H1 (cell line): ENCODE measurements around the gene RAPGEF5. TPM values are rescaled to one million over a fixed set of nuclear protein-coding genes. Genes with fewer than 3 reads are reported as not detected.

Experiments
- CTCF ChIA-PET: fragments of 300-600 bp; sonication (Branson Sonifier 250); formaldehyde crosslinking; loops from one replicate; lab custom pipeline; 2021; ENCODE audit not compliant: partially characterized antibody; lab: Charles Lee
- POLR2A ChIA-PET: fragments of 300-600 bp; sonication (Branson Sonifier 250); formaldehyde crosslinking; loops from one replicate; lab custom pipeline; 2021; ENCODE audit warnings: inconsistent platforms; ENCODE audit not compliant: partially characterized antibody; lab: Charles Lee
- DNase-seq, 2 experiments: peaks; one replicate each; pipeline versions ENCODE4 v3.0.0 to v3.0.0-alpha.2; 2010 to 2022; ENCODE audit warnings: low spot score in 2 of 2, low read depth in 1 of 2, mixed read lengths in 1 of 2
- FAIRE-seq: peaks from 2 replicates; lab custom pipeline; 2011; peaks lifted over from hg19 to GRCh38; lab: Jason Lieb, UNC
- H2AFZ ChIP-seq: 2 replicates; pipeline ENCODE4 v1.8.1; 2012; ENCODE audit warnings: low read length, inconsistent platforms
- H2AK5ac ChIP-seq: 2 replicates; pipeline ENCODE4 v1.6.1; 2013; ENCODE audit warnings: low read depth, low read length
- H2BK120ac ChIP-seq: replicated peaks from 2 replicates; pipeline ENCODE3; 2013; ENCODE audit warnings: low read depth, low read length, inconsistent platforms
- H2BK12ac ChIP-seq: 2 replicates; pipeline ENCODE4 v1.6.1; 2013; ENCODE audit warnings: low read depth, low read length
- H2BK15ac ChIP-seq: 2 replicates; pipeline ENCODE4 v1.6.1; 2013; ENCODE audit warnings: low read length
- H2BK20ac ChIP-seq: 2 replicates; pipeline ENCODE4 v1.6.1; 2013; ENCODE audit warnings: low read length
- H2BK5ac ChIP-seq: 2 replicates; pipeline ENCODE4 v1.6.1; 2013; ENCODE audit warnings: low read depth, low read length
- H3K14ac ChIP-seq: 2 replicates; pipeline ENCODE4 v1.6.1; 2013; ENCODE audit warnings: inconsistent platforms; ENCODE audit not compliant: insufficient read length
- H3K18ac ChIP-seq: 2 replicates; pipeline ENCODE4 v1.6.1; 2013; ENCODE audit warnings: low read length; ENCODE audit errors: extremely low read depth
- H3K23ac ChIP-seq: 2 replicates; pipeline ENCODE4 v1.6.1; 2013; ENCODE audit warnings: inconsistent platforms; ENCODE audit not compliant: insufficient read length
- H3K23me2 ChIP-seq: 2 replicates; pipeline ENCODE4 v1.6.1; 2013; ENCODE audit warnings: low read depth, low read length
- H3K27ac ChIP-seq: 2 replicates; pipeline ENCODE4 v1.6.1; 2011; ENCODE audit warnings: low read depth, low read length, inconsistent platforms
- H3K27me3 ChIP-seq, 4 experiments: replicated peaks in 1 of 4; 1 replicate in 1 of 4; 2 replicates in 3 of 4; pipeline versions ENCODE4 v1.6.1 to v1.8.1; 2011 to 2013; ENCODE audit warnings: low read length in 3 of 4, mild to moderate bottlenecking in 3 of 4, inconsistent platforms in 2 of 4, mixed read lengths in 2 of 4, moderate library complexity in 1 of 4; ENCODE audit not compliant: control insufficient read depth in 3 of 4, insufficient read depth in 3 of 4; ENCODE audit errors: extremely low read depth in 1 of 4
- H3K36me3 ChIP-seq, 4 experiments: 2 replicates each; pipeline versions ENCODE4 v1.6.1 to v1.8.1; 2011 to 2013; ENCODE audit warnings: mild to moderate bottlenecking in 4 of 4, low read length in 3 of 4, moderate library complexity in 2 of 4, control low read depth in 1 of 4, inconsistent platforms in 1 of 4; ENCODE audit not compliant: insufficient read depth in 4 of 4, control insufficient read depth in 2 of 4
- H3K4ac ChIP-seq: replicated peaks from 2 replicates; pipeline ENCODE3; 2013; ENCODE audit warnings: low read length, low read depth, mixed read lengths, inconsistent platforms; ENCODE audit not compliant: insufficient read length
- H3K4me1 ChIP-seq, 4 experiments: replicated peaks in 1 of 4; 1 replicate in 1 of 4; 2 replicates in 3 of 4; pipeline versions ENCODE4 v1.6.1 to v1.8.1; 2011 to 2013; ENCODE audit warnings: low read length in 3 of 4, inconsistent platforms in 2 of 4, mixed read lengths in 1 of 4; ENCODE audit not compliant: insufficient read depth in 4 of 4, control insufficient read depth in 3 of 4
- H3K4me2 ChIP-seq, 2 experiments: 2 replicates each; pipeline versions ENCODE4 v1.6.1 to v1.8.1; 2011 to 2013; ENCODE audit warnings: low read depth in 2 of 2, low read length in 2 of 2, control low read depth in 1 of 2, inconsistent platforms in 1 of 2, mild to moderate bottlenecking in 1 of 2; ENCODE audit not compliant: insufficient read depth in 1 of 2
- H3K4me3 ChIP-seq, 4 experiments: fragments of 200-600, 300-600 bp in 1 of 4; sonication (generic), shearing (Covaris generic), sonication (Bioruptor Twin) in 1 of 4; 2 replicates each; pipeline versions ENCODE4 v1.5.1 to v1.8.1; 2011 to 2016; ENCODE audit warnings: low read length in 4 of 4, low read depth in 3 of 4, control low read depth in 2 of 4, inconsistent platforms in 2 of 4, mild to moderate bottlenecking in 2 of 4, mixed read lengths in 1 of 4, moderate library complexity in 1 of 4; ENCODE audit not compliant: insufficient read depth in 2 of 4; ENCODE audit errors: extremely low read depth in 1 of 4
- H3K56ac ChIP-seq: replicated peaks from 2 replicates; pipeline ENCODE3; 2013; ENCODE audit warnings: low read depth, mild to moderate bottlenecking, mixed read lengths, low read length, inconsistent platforms; ENCODE audit not compliant: insufficient read length
- H3K79me1 ChIP-seq: 2 replicates; pipeline ENCODE4 v1.6.1; 2013; ENCODE audit warnings: low read depth, low read length, control low read depth
- H3K79me2 ChIP-seq, 2 experiments: 2 replicates each; pipeline versions ENCODE4 v1.6.1 to v1.8.1; 2012 to 2013; ENCODE audit warnings: low read length in 2 of 2, mild to moderate bottlenecking in 2 of 2, inconsistent platforms in 1 of 2; ENCODE audit not compliant: insufficient read depth in 2 of 2, control insufficient read depth in 1 of 2
- H3K9ac ChIP-seq, 4 experiments: replicated peaks in 1 of 4; 1 replicate in 1 of 4; 2 replicates in 3 of 4; pipeline versions ENCODE4 v1.6.1 to v1.8.1; 2011 to 2013; ENCODE audit warnings: low read depth in 3 of 4, low read length in 3 of 4, control low read depth in 2 of 4, mild to moderate bottlenecking in 2 of 4, moderate library complexity in 2 of 4, inconsistent platforms in 1 of 4; ENCODE audit errors: extremely low read depth in 1 of 4
- H3K9me3 ChIP-seq, 2 experiments: 2 replicates each; pipeline versions ENCODE4 v1.6.1 to v1.8.1; 2012 to 2013; ENCODE audit warnings: mild to moderate bottlenecking in 2 of 2, moderate library complexity in 2 of 2, control low read depth in 1 of 2, inconsistent platforms in 1 of 2, low read depth in 1 of 2, low read length in 1 of 2, mixed read lengths in 1 of 2; ENCODE audit not compliant: insufficient read depth in 2 of 2
- H4K20me1 ChIP-seq, 2 experiments: replicated peaks in 1 of 2; 2 replicates each; pipeline versions ENCODE3 to v1.8.1; 2011 to 2013; ENCODE audit warnings: inconsistent platforms in 2 of 2, low read length in 2 of 2, mild to moderate bottlenecking in 1 of 2; ENCODE audit not compliant: insufficient read depth in 2 of 2, control insufficient read depth in 1 of 2
- H4K5ac ChIP-seq: 2 replicates; pipeline ENCODE4 v1.6.1; 2013; ENCODE audit warnings: low read length, low read depth, mixed read lengths, inconsistent platforms; ENCODE audit not compliant: insufficient read length
- H4K8ac ChIP-seq: 2 replicates; pipeline ENCODE4 v1.8.0; 2013; ENCODE audit warnings: mild to moderate bottlenecking, moderate library complexity, low read length, inconsistent platforms; ENCODE audit not compliant: insufficient read depth; ENCODE audit errors: extremely low read depth
- H4K91ac ChIP-seq: replicated peaks from 2 replicates; pipeline ENCODE3; 2013; ENCODE audit warnings: low read length, mixed read lengths, inconsistent platforms; ENCODE audit not compliant: insufficient read length
- BCL11A ChIP-seq, 2 experiments: IDR thresholded peaks; one replicate each; pipeline ENCODE4 v1.6.1; 2011; ENCODE audit warnings: low read depth in 2 of 2, low read length in 2 of 2, mild to moderate bottlenecking in 2 of 2
- MAFK ChIP-seq: IDR thresholded peaks from 2 replicates; pipeline ENCODE4 v1.6.1; 2012; ENCODE audit warnings: low read depth, mild to moderate bottlenecking, improper control_type of control experiment, low read length
- RBBP5 ChIP-seq: IDR thresholded peaks from 2 replicates; pipeline ENCODE4 v1.7.1; 2012; ENCODE audit warnings: low read depth, mild to moderate bottlenecking, inconsistent platforms, low read length, moderate library complexity, borderline replicate concordance
- RNF2 ChIP-seq: fragments of 200-900, 300-1000 bp; sonication (generic); IDR thresholded peaks from 2 replicates; pipeline ENCODE4 v1.7.1; 2016; ENCODE audit warnings: borderline replicate concordance, low read depth, mild to moderate bottlenecking, antibody characterized with exemption, low read length; ENCODE audit not compliant: poor library complexity, severe bottlenecking; ENCODE audit errors: missing control alignments
- SAP30 ChIP-seq: fragments of 300-600 bp; sonication (generic); IDR thresholded peaks from 2 replicates; pipeline ENCODE4 v1.7.1; 2012; ENCODE audit warnings: low read length, moderate library complexity, mild to moderate bottlenecking, inconsistent platforms; ENCODE audit not compliant: insufficient read depth, insufficient replicate concordance
- SIN3A ChIP-seq, 2 experiments: IDR thresholded peaks in 1 of 2; conservative IDR thresholded peaks in 1 of 2; 2 replicates each; pipeline ENCODE4 v1.6.1; 2011 to 2012; ENCODE audit warnings: low read length in 2 of 2, improper control_type of control experiment in 1 of 2, low read depth in 1 of 2, mild to moderate bottlenecking in 1 of 2
- SIRT6 ChIP-seq: IDR thresholded peaks from one replicate; pipeline ENCODE4 v1.7.1; 2012; ENCODE audit warnings: low read length, inconsistent platforms
- YY1 ChIP-seq: IDR thresholded peaks from 2 replicates; pipeline ENCODE4 v1.6.1; 2011; ENCODE audit warnings: low read depth, mild to moderate bottlenecking, low read length
- WGBS, 2 experiments: shearing (Covaris generic) in 1 of 2; methylation state at CpG; one replicate each; pipeline versions ENCODE4 v1.1.6 to v1.1.7; 2013 to 2015; ENCODE audit warnings: low lambda C conversion rate in 2 of 2, mixed read lengths in 2 of 2, inconsistent platforms in 1 of 2, low coverage in 1 of 2, missing lambda C conversion rate in 1 of 2; ENCODE audit not compliant: insufficient replicate concordance in 2 of 2, insufficient coverage in 1 of 2, insufficient read length in 1 of 2; ENCODE audit errors: extremely low coverage in 1 of 2, missing lambda C conversion rate in 1 of 2; 5-methylcytosine and 5-hydroxymethylcytosine counted together
- polyA plus RNA-seq, 7 experiments: library from polyadenylated mRNA; depleted of rRNA in 3 of 7; stranded (reverse) in 5 of 7; unstranded in 2 of 7; fragments of >200 nt in 5 of 7; fragments of 200-250 nt in 2 of 7; gene quantifications; 1 replicate in 5 of 7; 2 replicates in 1 of 7; 4 replicates in 1 of 7; pipeline versions ENCODE4 v1.2.1 to v1.2.3, GENCODE V29; 2011 to 2013; ENCODE audit warnings: missing spikeins in 2 of 7, mixed read lengths in 2 of 7
- total RNA-seq: library from RNA; stranded (reverse); fragmentation: NEBNext Ultra II Directional; extraction: Animal tissue kit (Norgen Biotek cat#: 25700); gene quantifications from 2 replicates; pipeline ENCODE4 v1.2.1, GENCODE V29; 2021
- TF ChIP-seq, protein P1 (sequence below), 3 experiments: IDR thresholded peaks; 1 replicate in 2 of 3; 2 replicates in 1 of 3; pipeline versions ENCODE4 v1.5.1 to v1.6.1; 2011; ENCODE audit warnings: low read length in 3 of 3, mild to moderate bottlenecking in 3 of 3, inconsistent platforms in 2 of 3, low read depth in 1 of 3, moderate library complexity in 1 of 3; ENCODE audit not compliant: insufficient read depth in 1 of 3; ENCODE audit errors: control extremely low read depth in 1 of 3

The RAPGEF5 gene
- total and polyA plus RNA-seq, 2 of the 8 experiments (the other 6 are each of a cell fraction or from before 2014, with no cell fraction given) = 4.4 to 22.9 TPM

DNA sequence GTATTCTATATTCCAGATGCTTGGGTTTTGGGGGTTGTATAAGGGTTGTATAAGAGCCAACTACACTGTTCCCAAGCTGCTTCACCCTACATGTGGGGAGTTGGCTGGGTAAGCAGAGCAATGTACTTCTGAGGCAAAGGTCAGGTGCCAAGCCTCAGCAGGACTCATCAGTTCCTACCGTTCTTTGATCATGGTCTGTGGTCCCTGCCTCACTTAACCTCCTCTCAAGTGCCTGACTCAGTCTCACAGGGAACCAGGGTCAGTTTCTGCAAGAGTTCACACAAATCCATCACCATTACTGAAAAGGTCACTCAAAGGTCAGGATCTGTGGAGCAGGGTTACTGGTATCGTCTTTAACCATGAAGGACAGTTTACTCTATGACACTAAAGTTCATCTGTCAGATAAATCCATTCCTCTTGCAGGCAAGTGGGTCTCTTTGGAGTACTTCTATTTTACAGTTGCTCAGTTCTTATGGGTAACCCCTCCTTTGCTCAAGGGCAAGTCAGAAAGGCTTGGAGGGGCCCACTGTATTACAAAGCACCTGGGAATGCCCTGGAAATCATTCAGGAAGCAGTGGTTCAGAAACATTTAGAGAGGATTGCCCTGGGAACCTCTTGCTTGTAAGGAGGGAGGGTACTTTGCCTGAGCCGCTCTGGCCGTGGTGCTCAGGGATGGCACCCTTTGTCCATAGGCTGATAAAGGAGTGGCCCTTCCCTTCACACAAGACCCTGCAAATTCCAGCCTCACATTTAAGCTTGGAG, 227.0 kb downstream of the RAPGEF5 start:
- H3K4me1 ChIP-seq = peaks cover 0 to 2% (median 0%) of the 10 kb centered on the region in 4 experiments; a peak in 2 of 7 replicates
- no peak overlapping the region for H4K91ac ChIP-seq
- no peak overlapping the region for H3K27ac ChIP-seq
- no peak overlapping the region for H2BK120ac ChIP-seq
- no peaks in the 10 kb centered on the region for H3K23me2 ChIP-seq
- H3K79me1 ChIP-seq = no peaks in the 10 kb centered on the region
- no peak for DNase-seq
- H3K79me2 ChIP-seq = no peaks in the 10 kb centered on the region
- no peaks in the 10 kb centered on the region for H3K9me3 ChIP-seq
- H3K4me2 ChIP-seq = no peak overlapping the region
- H3K4me3 ChIP-seq = no peak overlapping the region
- H2BK5ac ChIP-seq = no peak overlapping the region
- no peak overlapping the region for H3K23ac ChIP-seq
- no peak overlapping the region for H3K14ac ChIP-seq
- no peak overlapping the region for H2BK15ac ChIP-seq
- 93% methylated on average over 4 of the region's 4 CpGs; no CpG with 5 or more reads in 1 of the 2 experiments for WGBS, 2 experiments
- H4K20me1 ChIP-seq = peaks cover 0 to 2% of the 10 kb centered on the region in 2 experiments
- H3K18ac ChIP-seq = no peak overlapping the region
- FAIRE-seq = no peak
- peaks cover 0 to 8% (median 2%) of the 10 kb centered on the region in 4 experiments; a peak in 4 of 8 replicates for H3K36me3 ChIP-seq
- H2BK20ac ChIP-seq = no peak overlapping the region
- POLR2A ChIA-PET = no interaction called here
- no peak overlapping the region for H3K56ac ChIP-seq
- no peak overlapping the region for H4K5ac ChIP-seq
- no peak overlapping the region for H3K4ac ChIP-seq
- no peak overlapping the region for H2AK5ac ChIP-seq
- H3K9ac ChIP-seq = no peak overlapping the region
- H2BK12ac ChIP-seq = no peak overlapping the region
- no peak overlapping the region for H2AFZ ChIP-seq
- H4K8ac ChIP-seq = no peak overlapping the region
- no peaks in the 10 kb centered on the region for H3K27me3 ChIP-seq
- CTCF ChIA-PET = interaction anchor here (0.8 to 2.7 kb wide), 3 partner anchors 20 to 323 kb away, joined by 3 to 21 read pairs (median 5); no protein-coding TSS in a partner anchor
- TF ChIP-seq SAP30 = no peak
- TF ChIP-seq RBBP5 = no peak
- TF ChIP-seq SIN3A (conservative IDR thresholded peaks at IDR 0.05 in 1 of 2, IDR thresholded peaks at IDR 0.05 in 1 of 2; ENCODE audit: low read depth in 1 of 2, low read length in 2 of 2) = no peak
- no peak for TF ChIP-seq MAFK
- TF ChIP-seq, protein P1, sequence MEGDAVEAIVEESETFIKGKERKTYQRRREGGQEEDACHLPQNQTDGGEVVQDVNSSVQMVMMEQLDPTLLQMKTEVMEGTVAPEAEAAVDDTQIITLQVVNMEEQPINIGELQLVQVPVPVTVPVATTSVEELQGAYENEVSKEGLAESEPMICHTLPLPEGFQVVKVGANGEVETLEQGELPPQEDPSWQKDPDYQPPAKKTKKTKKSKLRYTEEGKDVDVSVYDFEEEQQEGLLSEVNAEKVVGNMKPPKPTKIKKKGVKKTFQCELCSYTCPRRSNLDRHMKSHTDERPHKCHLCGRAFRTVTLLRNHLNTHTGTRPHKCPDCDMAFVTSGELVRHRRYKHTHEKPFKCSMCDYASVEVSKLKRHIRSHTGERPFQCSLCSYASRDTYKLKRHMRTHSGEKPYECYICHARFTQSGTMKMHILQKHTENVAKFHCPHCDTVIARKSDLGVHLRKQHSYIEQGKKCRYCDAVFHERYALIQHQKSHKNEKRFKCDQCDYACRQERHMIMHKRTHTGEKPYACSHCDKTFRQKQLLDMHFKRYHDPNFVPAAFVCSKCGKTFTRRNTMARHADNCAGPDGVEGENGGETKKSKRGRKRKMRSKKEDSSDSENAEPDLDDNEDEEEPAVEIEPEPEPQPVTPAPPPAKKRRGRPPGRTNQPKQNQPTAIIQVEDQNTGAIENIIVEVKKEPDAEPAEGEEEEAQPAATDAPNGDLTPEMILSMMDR (IDR thresholded peaks at IDR 0.05; ENCODE audit: control extremely low read depth in 1 of 3, insufficient read depth in 1 of 3, low read depth in 1 of 3, low read length in 3 of 3) = no peak
- no peak for TF ChIP-seq BCL11A (IDR thresholded peaks at IDR 0.05; ENCODE audit: low read depth in 2 of 2, low read length in 2 of 2)
- TF ChIP-seq RNF2 = no peak
- TF ChIP-seq SIRT6 = no peak
- TF ChIP-seq YY1 = no peak
